OCI-LY7 (cell line): ENCODE measurements around the gene DNMT3B.

ENCODE experiments used
- EZH2phosphoT487 ChIP-seq: fragments of 200-600 bp; sonication (generic); IDR thresholded peaks from 2 replicates; pipeline ENCODE4 v1.6.1; 2018; ENCODE audit warnings: low read depth, borderline replicate concordance, mild to moderate bottlenecking, mixed run types, antibody characterized with exemption, low read length, moderate library complexity, mixed read lengths
- TF ChIP-seq, protein P1 (sequence below): fragments of 200-600 bp; sonication (generic); conservative IDR thresholded peaks from 2 replicates; pipeline ENCODE4 v1.5.1; 2014; ENCODE audit warnings: mild to moderate bottlenecking, antibody characterized with exemption, low read length, moderate library complexity, mixed read lengths

DNA sequence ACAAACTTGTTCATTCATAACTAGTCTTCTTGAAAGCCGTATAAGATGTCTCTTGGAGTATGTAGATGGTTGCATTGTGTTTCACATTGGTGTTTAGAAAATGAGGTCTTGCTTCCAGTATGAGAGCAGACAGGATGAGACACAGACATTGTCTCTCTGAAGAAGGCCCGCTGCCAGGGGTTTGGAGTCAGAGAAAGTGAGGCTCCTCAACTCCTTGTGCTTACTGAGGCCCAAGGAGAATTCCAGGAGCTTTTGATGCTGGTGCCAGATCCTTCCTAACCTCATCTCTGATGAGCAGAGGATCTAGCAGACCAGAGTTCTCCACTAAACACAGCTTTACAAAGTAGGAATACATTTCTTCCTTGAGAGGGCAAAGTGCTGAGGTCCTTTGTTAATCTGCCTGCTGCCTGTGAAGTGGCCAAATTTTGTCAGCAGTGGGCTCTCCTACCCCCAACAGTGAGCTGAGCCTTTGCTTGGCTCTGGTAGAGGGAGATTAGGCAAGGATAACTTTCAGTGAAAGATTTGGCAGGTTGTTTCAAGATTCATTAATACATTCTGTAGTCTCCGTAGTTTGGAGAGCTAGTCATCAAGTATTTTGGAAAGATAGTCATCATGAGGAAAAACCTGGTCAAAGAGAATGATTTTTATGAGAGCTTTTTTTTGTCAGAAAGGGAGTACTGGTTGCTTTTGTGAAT lies 67.3 kb downstream of the DNMT3B start:
- TF ChIP-seq EZH2phosphoT487: no peak
- TF ChIP-seq, protein P1, sequence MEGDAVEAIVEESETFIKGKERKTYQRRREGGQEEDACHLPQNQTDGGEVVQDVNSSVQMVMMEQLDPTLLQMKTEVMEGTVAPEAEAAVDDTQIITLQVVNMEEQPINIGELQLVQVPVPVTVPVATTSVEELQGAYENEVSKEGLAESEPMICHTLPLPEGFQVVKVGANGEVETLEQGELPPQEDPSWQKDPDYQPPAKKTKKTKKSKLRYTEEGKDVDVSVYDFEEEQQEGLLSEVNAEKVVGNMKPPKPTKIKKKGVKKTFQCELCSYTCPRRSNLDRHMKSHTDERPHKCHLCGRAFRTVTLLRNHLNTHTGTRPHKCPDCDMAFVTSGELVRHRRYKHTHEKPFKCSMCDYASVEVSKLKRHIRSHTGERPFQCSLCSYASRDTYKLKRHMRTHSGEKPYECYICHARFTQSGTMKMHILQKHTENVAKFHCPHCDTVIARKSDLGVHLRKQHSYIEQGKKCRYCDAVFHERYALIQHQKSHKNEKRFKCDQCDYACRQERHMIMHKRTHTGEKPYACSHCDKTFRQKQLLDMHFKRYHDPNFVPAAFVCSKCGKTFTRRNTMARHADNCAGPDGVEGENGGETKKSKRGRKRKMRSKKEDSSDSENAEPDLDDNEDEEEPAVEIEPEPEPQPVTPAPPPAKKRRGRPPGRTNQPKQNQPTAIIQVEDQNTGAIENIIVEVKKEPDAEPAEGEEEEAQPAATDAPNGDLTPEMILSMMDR: no peak
